ENCODE measurements around the gene CAMK2D. TPM values are rescaled to one million over a fixed set of nuclear protein-coding genes. Genes with fewer than 3 reads are reported as not detected.

Gene CAMK2D
- total RNA-seq, 1 experiment from 2014 or later: 9.0 TPM

GRCh38 chr4:113478032-113478431, 283.5 kb downstream of the CAMK2D start:
- no peaks in the 10 kb centered on the region for H4K20me1 ChIP-seq (ENCODE audit: control insufficient read depth, insufficient read depth, insufficient read length)
- peaks cover 5 to 9% of the 10 kb centered on the region in 2 experiments for H3K4me1 Mint-ChIP-seq
- no peak overlapping the region for H3K9ac ChIP-seq (ENCODE audit: extremely low read depth, insufficient read length, low read length)
- H3K4ac ChIP-seq (ENCODE audit: low read depth, low read length): no peak overlapping the region
- no peak overlapping the region for H2BK120ac ChIP-seq (ENCODE audit: low read depth, low read length, poor library complexity, severe bottlenecking)
- H3K27ac Mint-ChIP-seq: no peak overlapping the region
- no peaks in the 10 kb centered on the region for H3K23me2 ChIP-seq (ENCODE audit: insufficient read length, low read depth, low read length, poor library complexity, severe bottlenecking)
- no peak overlapping the region for H2AK5ac ChIP-seq (ENCODE audit: insufficient read length, low read length)
- no peaks in the 10 kb centered on the region for H3K79me2 ChIP-seq (ENCODE audit: insufficient read depth, low read length)
- H3K14ac ChIP-seq (ENCODE audit: insufficient read depth, low read length): no peak overlapping the region
- no peak overlapping the region for H3K18ac ChIP-seq (ENCODE audit: insufficient read length, low read depth, low read length)
- no peak overlapping the region for H3T11ph ChIP-seq (ENCODE audit: low read length)
- no peaks in the 10 kb centered on the region for H3K79me1 ChIP-seq (ENCODE audit: insufficient read depth, low read depth, low read length, poor library complexity, severe bottlenecking)
- H4K8ac ChIP-seq (replicated peaks; ENCODE audit: insufficient read length, low read depth, low read length): no peak overlapping the region
- peaks cover 8 to 11% of the 10 kb centered on the region in 2 experiments; a peak in 4 of 5 replicates for H3K9me3 Mint-ChIP-seq
- H3K27ac ChIP-seq (ENCODE audit: insufficient read length, low read depth, low read length): no peak overlapping the region
- DNase-seq: no peak
- no peak overlapping the region for H2BK12ac ChIP-seq (ENCODE audit: insufficient read length, low read depth, low read length)
- TF ChIP-seq CTCF (conservative IDR thresholded peaks at IDR 0.05): no peak
- no peaks in the 10 kb centered on the region for H3K27me3 ChIP-seq (ENCODE audit: insufficient read depth, low read length)
- no peak overlapping the region for H3K23ac ChIP-seq (ENCODE audit: insufficient read length, low read depth, low read length)
- no peak overlapping the region for H2BK15ac ChIP-seq (ENCODE audit: low read depth, low read length)
- no CpG with 5 or more reads among the region's 2 CpGs for WGBS (ENCODE audit: extremely low coverage, insufficient read length, low lambda C conversion rate)
- H3K4me3 Mint-ChIP-seq: no peak overlapping the region
- no peak overlapping the region for H2AFZ ChIP-seq (ENCODE audit: low read length)
- H3K9me3 ChIP-seq (ENCODE audit: control insufficient read depth, low read depth, low read length): peaks cover 6% of the 10 kb centered on the region
- H3K36me3 Mint-ChIP-seq (ENCODE audit: insufficient read depth in 1 of 3, low read depth in 3 of 3): peaks cover 7 to 12% (median 10%) of the 10 kb centered on the region in 3 experiments
- H3K4me1 ChIP-seq (ENCODE audit: insufficient read depth, low read length): no peaks in the 10 kb centered on the region
- no peaks in the 10 kb centered on the region for H3K27me3 Mint-ChIP-seq (ENCODE audit: low read depth)
- no peak overlapping the region for H4K5ac ChIP-seq (ENCODE audit: insufficient read length, low read depth, low read length)
- H3K56ac ChIP-seq (ENCODE audit: insufficient read length, low read depth, low read length): no peak overlapping the region
- H3K4me2 ChIP-seq (ENCODE audit: insufficient read depth, insufficient read length, low read length): no peak overlapping the region
- H4K91ac ChIP-seq (ENCODE audit: insufficient read length, low read depth, low read length): no peak overlapping the region
- H2BK5ac ChIP-seq (ENCODE audit: insufficient read length, low read length): no peak overlapping the region
- no peak overlapping the region for H2BK20ac ChIP-seq (ENCODE audit: low read depth, low read length, poor library complexity, severe bottlenecking)
